ENCODE results near the gene EMSY.

Gene EMSY

GRCh38 chr11:76523147-76523546 is 78.3 kb downstream of the EMSY start:
- DNase-seq = no peak

- no peak for DNase-seq
Observed at GRCh38 chr11:76523786-76524436, 79.1 kb downstream of the EMSY start.

GRCh38 chr11:76524461-76524860 is 79.6 kb downstream of the EMSY start:
- DNase-seq = no peak

- no peak for DNase-seq
Observed at GRCh38 chr11:76524919-76525318, 80.1 kb downstream of the EMSY start.

- no peak for DNase-seq
Observed at GRCh38 chr11:76526878-76527277, 82.1 kb downstream of the EMSY start.

GRCh38 chr11:76542436-76542835 is 97.6 kb downstream of the EMSY start:
- DNase-seq = no peak

- DNase-seq = no peak
Observed at GRCh38 chr11:76543006-76543703, 98.3 kb downstream of the EMSY start.

- DNase-seq = no peak
Observed at GRCh38 chr11:76550781-76551180, 106.0 kb downstream of the EMSY start.

GRCh38 chr11:76551400-76551799 is 106.6 kb downstream of the EMSY start:
- DNase-seq = no peak

- DNase-seq = no peak
Observed at GRCh38 chr11:76552987-76553386, 108.2 kb downstream of the EMSY start.

- peak; percentile 5 to 20 for DNase-seq
Observed at GRCh38 chr11:76553554-76554476, 109.0 kb downstream of the EMSY start.

- no peak for DNase-seq
Observed at GRCh38 chr11:76554767-76555166, 109.9 kb downstream of the EMSY start.

GRCh38 chr11:76557466-76557865 is 112.6 kb downstream of the EMSY start:
- no peak for DNase-seq

- DNase-seq = no peak
Observed at GRCh38 chr11:76558473-76558872, 113.7 kb downstream of the EMSY start.

GRCh38 chr11:76558891-76559290 is 114.1 kb downstream of the EMSY start:
- no peak for DNase-seq

- no peak for DNase-seq
Observed at GRCh38 chr11:76559346-76559745, 114.5 kb downstream of the EMSY start.

GRCh38 chr11:76560219-76560618 is 115.4 kb downstream of the EMSY start:
- no peak for DNase-seq

GRCh38 chr11:76561245-76561644 is 116.4 kb downstream of the EMSY start:
- DNase-seq = no peak

- no peak for DNase-seq
Observed at GRCh38 chr11:76562541-76562940, 117.7 kb downstream of the EMSY start.

- no peak for DNase-seq
Observed at GRCh38 chr11:76564364-76564763, 119.5 kb downstream of the EMSY start.

- no peak for DNase-seq
Observed at GRCh38 chr11:76566811-76567210, 122.0 kb downstream of the EMSY start.

- DNase-seq = no peak
Observed at GRCh38 chr11:76567261-76567660, 122.4 kb downstream of the EMSY start.

GRCh38 chr11:76568139-76568538 is 123.3 kb downstream of the EMSY start:
- no peak for DNase-seq

All from inflammatory macrophage (primary cell).